GM12864 (cell line): Measurements from ENCODE around the gene CERK.

Experiments
- DNase-seq: peaks from one replicate; pipeline ENCODE4 v3.0.0-alpha.2; 2011; ENCODE audit warnings: low read depth
- H3K4me3 ChIP-seq: 2 replicates; pipeline ENCODE4 v1.5.1; 2011; ENCODE audit warnings: mild to moderate bottlenecking, low read depth, low read length, control low read depth
- TF ChIP-seq, protein P1 (sequence below): IDR thresholded peaks from 2 replicates; pipeline ENCODE4 v1.5.1; 2011; ENCODE audit warnings: low read depth, mild to moderate bottlenecking, moderate library complexity, low read length, control low read depth, inconsistent platforms; ENCODE audit errors: missing control alignments

The CERK gene

GRCh38 chr22:46674367-46674781 is 63.7 kb downstream of the CERK start:
- TF ChIP-seq, protein P1, sequence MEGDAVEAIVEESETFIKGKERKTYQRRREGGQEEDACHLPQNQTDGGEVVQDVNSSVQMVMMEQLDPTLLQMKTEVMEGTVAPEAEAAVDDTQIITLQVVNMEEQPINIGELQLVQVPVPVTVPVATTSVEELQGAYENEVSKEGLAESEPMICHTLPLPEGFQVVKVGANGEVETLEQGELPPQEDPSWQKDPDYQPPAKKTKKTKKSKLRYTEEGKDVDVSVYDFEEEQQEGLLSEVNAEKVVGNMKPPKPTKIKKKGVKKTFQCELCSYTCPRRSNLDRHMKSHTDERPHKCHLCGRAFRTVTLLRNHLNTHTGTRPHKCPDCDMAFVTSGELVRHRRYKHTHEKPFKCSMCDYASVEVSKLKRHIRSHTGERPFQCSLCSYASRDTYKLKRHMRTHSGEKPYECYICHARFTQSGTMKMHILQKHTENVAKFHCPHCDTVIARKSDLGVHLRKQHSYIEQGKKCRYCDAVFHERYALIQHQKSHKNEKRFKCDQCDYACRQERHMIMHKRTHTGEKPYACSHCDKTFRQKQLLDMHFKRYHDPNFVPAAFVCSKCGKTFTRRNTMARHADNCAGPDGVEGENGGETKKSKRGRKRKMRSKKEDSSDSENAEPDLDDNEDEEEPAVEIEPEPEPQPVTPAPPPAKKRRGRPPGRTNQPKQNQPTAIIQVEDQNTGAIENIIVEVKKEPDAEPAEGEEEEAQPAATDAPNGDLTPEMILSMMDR: no peak
- no peak overlapping the region for H3K4me3 ChIP-seq
- DNase-seq: no peak

DNA sequence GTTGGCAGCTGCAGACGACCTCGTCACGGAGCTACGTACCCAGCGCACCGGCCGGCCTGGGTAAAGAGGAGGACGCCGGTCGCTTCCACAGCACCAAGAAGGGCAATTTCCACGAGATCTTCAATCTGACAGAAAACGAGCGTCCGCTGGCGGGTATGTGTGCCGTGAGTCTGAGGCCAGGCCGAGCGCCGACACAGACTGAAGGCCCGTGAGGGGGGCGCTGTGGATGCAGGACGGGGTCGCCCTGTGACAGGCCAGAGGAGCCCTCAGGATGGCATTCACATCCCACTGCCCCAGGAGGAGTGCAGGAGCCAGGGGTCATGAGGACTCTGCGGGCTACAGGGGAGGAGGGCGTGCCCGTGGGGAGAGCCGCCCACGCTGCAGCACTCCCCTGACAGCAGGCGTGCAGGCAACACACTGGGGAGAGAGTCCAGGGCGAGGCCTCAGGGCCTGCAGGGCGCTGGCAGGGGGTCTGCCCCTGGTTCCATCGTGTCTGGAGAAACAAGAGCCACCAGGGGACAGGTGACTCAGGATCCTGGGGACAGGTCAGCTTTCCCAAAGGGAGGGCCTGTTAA is 64.3 kb downstream of the CERK start:
- H3K4me3 ChIP-seq: no peak overlapping the region
- DNase-seq: no peak
- TF ChIP-seq, protein P1: no peak

- DNase-seq: no peak
- H3K4me3 ChIP-seq: no peak overlapping the region
- TF ChIP-seq, protein P1: no peak
Observed at GRCh38 chr22:46673205-46673604, 64.8 kb downstream of the CERK start.

DNA sequence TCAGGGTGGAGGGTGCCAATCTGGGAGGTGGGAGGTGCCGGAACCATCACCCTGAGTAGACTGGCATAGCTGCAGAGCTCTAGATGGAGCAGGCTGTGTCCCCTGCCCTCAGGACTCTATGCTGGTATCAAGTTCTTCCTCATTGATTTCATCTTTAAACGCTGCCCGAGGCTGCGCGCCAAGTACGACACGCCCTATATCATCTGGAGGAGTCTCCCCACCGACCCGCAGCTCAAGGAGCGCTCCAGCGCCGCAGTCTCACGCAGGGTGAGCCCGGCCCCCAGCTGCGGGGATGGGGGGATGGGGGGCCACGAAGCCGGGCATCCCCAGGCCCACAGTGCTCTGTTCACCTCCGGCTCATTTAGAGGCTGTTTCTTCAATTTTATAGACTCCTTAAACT is 65.3 kb downstream of the CERK start:
- H3K4me3 ChIP-seq: no peak overlapping the region
- no peak for DNase-seq
- TF ChIP-seq, protein P1: no peak

- TF ChIP-seq, protein P1: no peak
- DNase-seq: no peak
- no peak overlapping the region for H3K4me3 ChIP-seq
Observed at GRCh38 chr22:46671824-46672432, 66.1 kb downstream of the CERK start.

DNA sequence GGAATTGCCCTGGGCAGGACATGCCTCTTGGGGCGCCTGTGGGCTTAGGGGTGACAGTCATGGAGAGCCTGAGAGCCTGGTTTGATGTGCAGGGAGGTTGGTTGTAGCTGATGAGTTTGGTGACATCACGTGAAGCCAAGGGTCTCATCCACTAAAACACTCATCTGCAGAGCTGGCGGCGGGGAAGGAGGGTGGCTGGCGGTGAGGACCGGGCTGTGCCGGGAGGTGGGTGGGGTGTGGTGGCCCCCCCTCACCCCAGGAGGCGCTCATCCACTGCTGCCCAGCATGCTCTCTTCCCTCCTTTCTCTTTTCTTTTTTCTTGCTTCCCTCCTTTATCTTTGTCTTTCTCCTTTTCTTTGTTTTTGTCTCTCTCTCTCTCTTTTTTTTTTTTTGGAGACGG is 68.9 kb downstream of the CERK start:
- no peak for DNase-seq
- H3K4me3 ChIP-seq: no peak overlapping the region
- TF ChIP-seq, protein P1: no peak

- DNase-seq: no peak
- no peak overlapping the region for H3K4me3 ChIP-seq
- TF ChIP-seq, protein P1: no peak
Observed at GRCh38 chr22:46668116-46668515, 69.9 kb downstream of the CERK start.
